HG03432 (cell line): Measurements from ENCODE around the gene PPRC1.

Experiments
- ATAC-seq: cut with Tn5 transposase; IDR thresholded peaks from one replicate; pipeline ENCODE4 v1.9.1; 2021; ENCODE audit warnings: mild to moderate bottlenecking, moderate library complexity; ENCODE audit not compliant: unreplicated experiment

PPRC1 gene

GRCh38 chr10:102141583-102142107, 8.8 kb downstream of the PPRC1 start:
- no peak for ATAC-seq

- ATAC-seq: no peak
These were observed 14.2 kb downstream of the PPRC1 start for GRCh38 chr10:102146971-102147428.

- no peak for ATAC-seq
These were observed 14.7 kb downstream of the PPRC1 start for GRCh38 chr10:102147561-102147960.

GRCh38 chr10:102148275-102148674, 15.4 kb downstream of the PPRC1 start:
- no peak for ATAC-seq

- ATAC-seq: no peak
These were observed 18.3 kb downstream of the PPRC1 start for GRCh38 chr10:102150970-102151773.

GRCh38 chr10:102151774-102152544, 19.1 kb downstream of the PPRC1 start, which contains the start of gene NOLC1:
NOLC1 (plus strand) TSS chr10:102152389; CDS start chr10:102152411, 22 bp downstream.
- peak; percentile 92 for ATAC-seq

- ATAC-seq: peak; percentile 14
These were observed 19.7 kb downstream of the PPRC1 start for GRCh38 chr10:102152545-102152890.

GRCh38 chr10:102153093-102153620, 20.3 kb downstream of the PPRC1 start:
- no peak for ATAC-seq

GRCh38 chr10:102154466-102155116, 21.8 kb downstream of the PPRC1 start:
- no peak for ATAC-seq

- ATAC-seq: no peak
These were observed 24.4 kb downstream of the PPRC1 start for GRCh38 chr10:102157224-102157623.

- ATAC-seq: no peak
These were observed 26.3 kb downstream of the PPRC1 start for GRCh38 chr10:102159051-102159597.

- no peak for ATAC-seq
These were observed 27.0 kb downstream of the PPRC1 start for GRCh38 chr10:102159831-102160230.

- no peak for ATAC-seq
These were observed 30.6 kb downstream of the PPRC1 start for GRCh38 chr10:102163342-102163989.

- ATAC-seq: no peak
These were observed 35.0 kb downstream of the PPRC1 start for GRCh38 chr10:102167861-102168260.

GRCh38 chr10:102170602-102171001, 37.8 kb downstream of the PPRC1 start:
- ATAC-seq: no peak

- ATAC-seq: no peak
These were observed 39.4 kb downstream of the PPRC1 start for GRCh38 chr10:102172288-102172687.

GRCh38 chr10:102175415-102175814, 42.6 kb downstream of the PPRC1 start:
- ATAC-seq: no peak

- ATAC-seq: no peak
These were observed 51.8 kb downstream of the PPRC1 start for GRCh38 chr10:102184606-102185005.

GRCh38 chr10:102185272-102185671, 52.4 kb downstream of the PPRC1 start:
- ATAC-seq: no peak
